Ishikawa (cell line): ENCODE results near the gene SHC4.

ENCODE experiments used
- CEBPB ChIP-seq: IDR thresholded peaks from 2 replicates; pipeline ENCODE4 v1.6.1; 2012
- CREB1 ChIP-seq: IDR thresholded peaks from 2 replicates; pipeline ENCODE4 v1.6.1; 2012; ENCODE audit warnings: low read depth
- EGR1 ChIP-seq: IDR thresholded peaks from 2 replicates; pipeline ENCODE4 v1.6.1; 2012
- EP300 ChIP-seq: IDR thresholded peaks from 2 replicates; pipeline ENCODE4 v1.6.1; 2012; ENCODE audit warnings: borderline replicate concordance
- FOXM1 ChIP-seq: IDR thresholded peaks from 2 replicates; pipeline ENCODE4 v1.6.1; 2012; ENCODE audit warnings: low read depth, borderline replicate concordance
- MAX ChIP-seq: IDR thresholded peaks from 2 replicates; pipeline ENCODE4 v1.6.1; 2012
- NFIC ChIP-seq: IDR thresholded peaks from 2 replicates; pipeline ENCODE4 v1.6.1; 2012
- RAD21 ChIP-seq: IDR thresholded peaks from 2 replicates; pipeline ENCODE4 v1.6.1; 2012; ENCODE audit warnings: low read depth
- REST ChIP-seq: IDR thresholded peaks from 2 replicates; pipeline ENCODE4 v1.6.1; 2012; ENCODE audit warnings: low read depth, mild to moderate bottlenecking
- TAF1 ChIP-seq: IDR thresholded peaks from 2 replicates; pipeline ENCODE4 v1.6.1; 2012; ENCODE audit warnings: low read depth, mild to moderate bottlenecking
- TCF12 ChIP-seq: IDR thresholded peaks from 2 replicates; pipeline ENCODE4 v1.6.1; 2012; ENCODE audit warnings: low read depth
- TEAD4 ChIP-seq: IDR thresholded peaks from 2 replicates; pipeline ENCODE4 v1.6.1; 2012
- USF1 ChIP-seq: IDR thresholded peaks from 2 replicates; pipeline ENCODE4 v1.6.1; 2012
- YY1 ChIP-seq: IDR thresholded peaks from 2 replicates; pipeline ENCODE4 v1.6.1; 2012; ENCODE audit warnings: low read depth
- ZBTB7A ChIP-seq: IDR thresholded peaks from 2 replicates; pipeline ENCODE4 v1.6.1; 2012; ENCODE audit warnings: low read depth

Gene SHC4

GRCh38 chr15:48940508-48940907, 23.2 kb downstream of the SHC4 start:
- no peak for TF ChIP-seq CEBPB
- no peak for TF ChIP-seq TCF12
- no peak for TF ChIP-seq REST
- no peak for TF ChIP-seq YY1
- no peak for TF ChIP-seq USF1
- no peak for TF ChIP-seq TEAD4
- no peak for TF ChIP-seq RAD21
- no peak for TF ChIP-seq ZBTB7A
- TF ChIP-seq EP300, result no peak
- TF ChIP-seq EGR1, result no peak
- TF ChIP-seq MAX, result no peak
- no peak for TF ChIP-seq CREB1
- no peak for TF ChIP-seq TAF1
- no peak for TF ChIP-seq NFIC
- no peak for TF ChIP-seq FOXM1

GRCh38 chr15:48939648-48940047, 24.1 kb downstream of the SHC4 start:
- TF ChIP-seq YY1 (no peak), FOXM1 (no peak), TAF1 (no peak), USF1 (no peak), EP300 (no peak), MAX (no peak), CEBPB (no peak), REST (no peak), TCF12 (no peak), EGR1 (no peak), ZBTB7A (no peak)

GRCh38 chr15:48937886-48938285, 25.8 kb downstream of the SHC4 start:
- TF ChIP-seq EP300 (no peak), TEAD4 (no peak), EGR1 (no peak)

- TF ChIP-seq CEBPB (no peak), NFIC (no peak), TEAD4 (no peak), ZBTB7A (no peak), TAF1 (no peak), MAX (no peak), TCF12 (no peak)
Observed at GRCh38 chr15:48936666-48937065, 27.1 kb downstream of the SHC4 start.

- TF ChIP-seq USF1, result no peak
- no peak for TF ChIP-seq TCF12
- no peak for TF ChIP-seq RAD21
- TF ChIP-seq EP300, result no peak
- no peak for TF ChIP-seq FOXM1
- TF ChIP-seq MAX, result no peak
- TF ChIP-seq ZBTB7A, result no peak
- no peak for TF ChIP-seq EGR1
- TF ChIP-seq YY1, result no peak
- TF ChIP-seq NFIC, result no peak
- TF ChIP-seq TAF1, result no peak
- TF ChIP-seq TEAD4, result no peak
- TF ChIP-seq REST, result no peak
- TF ChIP-seq CEBPB, result no peak
Observed at GRCh38 chr15:48935236-48935635, 28.5 kb downstream of the SHC4 start.
